ENCODE results near the gene CRIP1.
A peak's percentile ranks its signal among the peaks of the same experiment; 100 is the strongest.

The CRIP1 gene

GRCh38 chr14:105486163-105486973, at the start of gene CRIP1:
Gene CRIP1 (plus strand): TSS chr14:105486886. CDS start chr14:105487260, 374 bp downstream.
- no peak for DNase-seq

GRCh38 chr14:105436891-105437722, 49.6 kb upstream of the CRIP1 start:
- DNase-seq = no peak

DNA sequence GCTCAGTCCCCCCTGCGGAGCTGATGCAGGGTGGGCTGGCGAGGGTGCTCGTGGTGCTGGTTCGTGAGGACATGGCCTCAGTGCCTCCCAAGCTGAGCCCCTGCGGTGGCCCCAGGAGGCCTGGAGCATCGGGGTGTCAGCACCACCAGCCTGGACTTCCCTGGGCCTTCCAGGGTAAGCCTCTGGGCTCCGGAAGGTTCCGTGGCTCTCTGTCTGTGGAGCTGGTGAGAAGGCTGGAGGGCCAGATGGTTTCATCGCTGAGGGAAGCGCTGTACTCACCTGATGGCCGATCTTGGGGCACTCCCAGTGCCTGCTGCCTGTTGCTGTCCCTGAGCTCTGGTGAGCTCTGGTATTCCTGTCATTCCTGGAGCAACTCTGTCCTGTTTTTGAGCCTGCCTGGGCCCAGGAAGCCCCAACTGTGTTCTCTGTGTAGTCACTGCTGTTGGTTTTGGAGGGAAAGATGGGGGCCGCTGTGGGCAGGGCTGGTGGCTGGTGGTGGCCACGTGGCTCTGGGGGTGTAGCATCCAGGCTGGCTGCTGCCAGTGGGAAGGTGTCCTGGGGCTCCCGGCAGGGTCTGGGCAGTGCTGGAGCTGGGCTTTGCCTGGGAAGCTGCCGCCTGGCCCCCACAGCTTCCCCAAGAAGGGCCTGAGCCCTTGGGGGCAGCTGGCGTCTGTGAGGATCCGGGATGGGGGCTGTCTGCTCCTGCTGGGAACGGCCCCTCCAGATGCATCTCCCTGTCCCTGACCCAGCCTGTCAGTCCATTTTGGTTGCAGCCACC, 48.8 kb upstream of the CRIP1 start:
- no peak for DNase-seq

DNA sequence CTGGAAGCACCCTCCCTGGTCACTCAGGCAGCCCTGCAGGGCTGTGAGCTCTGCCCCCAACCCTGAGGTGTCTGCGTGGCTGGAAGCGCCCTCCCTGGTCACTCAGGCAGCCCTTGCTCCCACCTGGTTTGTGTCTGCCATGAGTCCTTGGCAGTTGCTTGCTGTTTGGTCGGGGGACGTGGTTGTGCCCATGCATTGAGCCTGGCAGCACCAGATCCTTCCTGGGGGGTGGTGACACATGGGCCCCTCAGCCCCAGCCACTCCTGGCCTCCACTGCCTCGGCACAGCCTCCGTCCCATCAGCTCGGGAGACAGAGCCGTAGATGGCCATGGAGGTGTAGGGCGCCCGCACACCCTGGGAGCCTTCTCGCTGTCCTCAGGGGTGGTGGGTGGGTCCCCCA, 47.5 kb upstream of the CRIP1 start:
- DNase-seq = no peak

GRCh38 chr14:105439710-105440553, 46.8 kb upstream of the CRIP1 start:
- DNase-seq = no peak

GRCh38 chr14:105440554-105440900, 46.2 kb upstream of the CRIP1 start:
- no peak for DNase-seq

DNA sequence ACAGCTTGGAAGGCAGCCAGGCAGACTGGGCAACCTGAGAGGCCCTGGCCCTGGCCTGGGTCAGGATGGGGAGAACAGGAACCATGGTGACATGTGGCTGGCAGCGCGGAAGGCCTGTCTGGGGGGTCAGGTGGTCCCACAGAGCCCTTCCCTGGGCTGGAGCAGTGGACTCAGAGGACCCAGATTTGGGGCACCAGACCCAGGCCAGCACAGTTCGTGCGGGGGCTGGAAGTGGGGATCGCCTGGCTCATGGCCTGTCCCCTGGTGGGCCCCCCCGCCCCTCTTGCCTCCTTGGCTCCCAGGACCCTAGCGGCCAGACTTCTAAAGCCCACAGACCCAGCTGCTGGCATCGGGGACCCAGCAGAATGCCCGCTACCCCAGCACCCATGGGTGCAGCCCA, 45.7 kb upstream of the CRIP1 start:
- DNase-seq = no peak

DNA sequence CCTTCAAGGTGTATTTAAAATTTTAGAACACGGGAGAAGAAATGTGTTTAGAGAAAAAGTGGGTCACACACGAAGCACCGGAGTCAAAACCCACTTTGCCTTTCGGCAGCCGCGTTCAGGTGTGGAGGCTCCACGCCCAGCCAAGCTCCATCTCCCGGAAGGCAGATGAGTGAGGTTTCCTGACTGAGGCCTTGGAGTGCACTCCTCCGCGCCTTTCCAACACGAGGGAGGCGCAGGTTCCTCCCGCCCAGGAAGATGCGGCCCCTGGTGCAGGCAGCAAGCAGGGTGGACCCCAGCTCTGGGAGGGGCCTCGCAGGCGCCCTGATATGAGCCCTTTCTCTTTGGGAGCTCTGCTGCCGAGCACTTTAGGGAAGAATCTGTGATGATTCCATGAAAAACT, 44.6 kb upstream of the CRIP1 start:
- DNase-seq = no peak

- DNase-seq = no peak
These were observed 43.9 kb upstream of the CRIP1 start for GRCh38 chr14:105442834-105443233.

DNA sequence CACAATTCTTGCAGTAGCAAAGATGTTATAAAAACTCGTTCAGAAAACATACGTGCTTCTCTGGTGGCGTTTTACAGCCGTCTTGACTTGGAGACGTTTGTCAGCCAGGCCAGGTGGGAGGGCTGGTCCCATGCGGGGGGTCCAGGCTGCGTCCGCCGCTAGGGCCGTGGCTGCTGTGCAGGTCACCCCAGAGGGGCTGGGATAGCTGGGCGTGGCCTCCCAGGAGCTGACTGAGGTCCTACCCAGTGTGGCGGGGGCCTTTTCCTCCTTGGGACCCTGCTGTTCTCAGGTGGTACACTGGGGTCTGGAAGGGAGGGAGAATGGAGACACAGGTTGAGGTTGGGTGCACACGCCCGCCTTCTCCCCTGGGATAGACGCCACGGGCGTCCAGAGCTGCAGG, 41.8 kb upstream of the CRIP1 start:
- no peak for DNase-seq

DNA sequence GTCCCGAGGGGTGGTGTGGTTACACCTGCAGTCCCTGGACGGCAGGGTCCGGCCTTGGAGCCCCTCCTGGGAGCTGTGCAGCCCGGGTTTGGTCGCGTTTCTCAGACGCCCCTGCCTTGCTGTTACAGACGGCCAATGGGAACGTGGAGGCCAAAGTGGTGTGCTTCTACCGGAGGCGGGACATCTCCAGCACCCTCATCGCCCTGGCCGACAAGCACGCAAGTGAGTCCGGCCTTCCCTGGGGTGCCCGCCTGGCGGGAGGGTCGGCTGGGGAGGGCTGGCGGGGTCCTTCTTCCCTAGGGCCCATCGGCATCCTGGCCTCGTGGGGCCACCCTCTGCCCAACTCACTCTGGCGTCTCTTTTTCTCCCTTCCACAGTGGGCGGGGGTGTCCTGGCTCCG, 41.4 kb upstream of the CRIP1 start:
- DNase-seq = no peak

DNA sequence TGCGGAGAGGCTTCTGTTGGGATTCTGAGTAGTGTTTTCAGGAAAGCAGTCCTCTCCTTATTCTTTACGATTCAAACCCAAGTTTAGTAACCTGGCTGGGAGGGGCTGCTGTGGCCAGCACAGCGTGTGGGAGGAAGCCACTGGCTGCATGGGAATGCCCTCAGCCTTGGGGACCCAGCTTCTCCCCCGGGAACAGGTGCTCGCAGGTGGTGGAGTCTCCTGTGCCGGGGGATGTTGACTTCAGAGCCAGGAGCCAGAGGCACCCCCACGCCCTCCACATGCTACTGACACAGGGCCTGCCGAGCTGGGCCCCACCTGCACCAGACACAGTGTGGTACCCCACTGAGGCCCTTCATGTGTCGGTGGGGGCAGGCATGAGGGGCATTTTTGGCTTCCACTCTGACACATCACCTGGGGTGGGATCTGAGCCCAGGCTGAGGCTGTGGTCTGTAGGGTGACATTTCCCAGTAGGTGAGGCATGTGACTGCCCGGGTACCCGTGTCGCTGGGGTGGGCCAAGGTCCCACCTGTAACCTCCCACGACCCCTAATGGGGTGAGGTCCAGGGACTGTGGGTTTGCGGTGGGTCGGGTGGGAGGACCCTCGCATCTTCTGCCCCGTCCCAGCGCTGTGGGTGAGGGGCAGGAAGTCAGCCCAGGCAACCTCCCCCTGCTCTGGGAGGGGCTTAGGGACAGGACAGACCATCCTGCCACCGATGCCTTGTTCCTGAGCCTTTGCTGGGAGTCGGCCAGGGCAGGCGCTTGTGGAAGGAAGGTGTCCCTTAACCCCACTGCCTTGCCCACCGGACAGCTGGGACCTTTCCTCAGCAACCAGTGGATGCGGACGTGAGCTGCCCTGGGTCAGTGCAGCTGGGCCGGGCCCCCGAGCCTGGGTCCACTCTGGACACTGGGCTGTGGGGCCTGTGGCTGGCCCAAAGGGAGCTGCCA, 40.5 kb upstream of the CRIP1 start:
- DNase-seq = no peak

GRCh38 chr14:105446971-105447370, 39.7 kb upstream of the CRIP1 start:
- DNase-seq = no peak

- no peak for DNase-seq
These were observed 38.7 kb upstream of the CRIP1 start for GRCh38 chr14:105447651-105448640.

DNA sequence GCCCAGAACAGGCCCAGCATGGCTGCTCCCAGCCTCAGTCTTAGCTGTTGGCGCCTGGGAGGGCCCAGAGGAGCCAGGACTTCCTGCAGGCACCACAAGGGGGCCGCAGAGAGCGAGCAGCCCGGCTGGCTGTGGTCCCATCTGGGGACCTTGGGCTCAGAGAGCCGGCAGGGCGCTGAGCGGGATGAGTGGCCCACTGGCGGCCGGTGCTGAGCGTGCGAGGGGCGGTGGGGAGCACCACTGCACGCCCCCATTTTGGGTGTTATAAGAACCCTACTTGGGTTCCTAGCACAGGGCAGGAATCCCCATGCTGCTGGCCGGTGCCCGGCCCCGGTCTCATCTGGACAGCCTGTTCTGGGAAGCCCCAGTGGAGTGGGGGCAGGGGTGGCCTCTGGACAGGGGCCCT, 38.0 kb upstream of the CRIP1 start:
- DNase-seq = peak; percentile 73

- DNase-seq = no peak
These were observed 37.2 kb upstream of the CRIP1 start for GRCh38 chr14:105449276-105450122.

GRCh38 chr14:105450123-105450505, 36.6 kb upstream of the CRIP1 start:
- DNase-seq = no peak

- no peak for DNase-seq
These were observed 35.6 kb upstream of the CRIP1 start for GRCh38 chr14:105450864-105451720.

All from activated CD4-positive, alpha-beta T cell treated with anti-CD3 and anti-CD28 coated beads, Interleukin-2, amount 50 U/mL, for 1 hour (primary cell).